Measurements from ENCODE around the gene CTRB2.
"Not testable (repeated sequence)": the region's sequence is repeated elsewhere in the genome, so short reads cannot be mapped to it uniquely, and the experiment has no call there.

- TF ChIP-seq ZNF302 (tag by site-specific recombination; IDR thresholded peaks at IDR 0.05; ENCODE audit: low read depth); ZNF341 (tag by site-specific recombination; IDR thresholded peaks at IDR 0.05; ENCODE audit: low read depth); ZNF623 (tag by site-specific recombination; IDR thresholded peaks at IDR 0.05): not testable (repeated sequence)
Observed at GRCh38 chr16:75205961-75206748, 806 bp downstream of the CTRB2 start.

All from HEK293 (cell line).